ENCODE results near the gene CCDC9B.

CCDC9B gene

DNA sequence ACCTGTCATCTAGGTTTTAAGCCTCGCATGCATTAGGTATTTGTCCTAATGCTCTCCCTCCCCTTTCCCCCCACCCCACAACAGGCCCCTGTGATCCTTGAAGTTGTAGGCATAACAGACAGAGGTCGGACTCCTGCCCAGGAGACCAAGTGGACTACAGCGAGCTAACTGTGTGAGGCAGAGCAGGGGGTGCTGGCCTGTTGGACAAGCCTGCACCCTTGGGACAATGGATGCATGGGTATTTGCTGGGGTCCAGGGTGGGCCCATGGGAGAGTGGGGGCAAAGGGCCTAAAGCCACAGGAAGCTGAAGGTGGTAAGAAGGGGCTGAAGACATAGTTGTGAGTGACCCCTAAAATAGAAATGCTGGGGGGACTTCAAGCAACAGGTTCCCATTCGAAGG, 35.5 kb downstream of the CCDC9B start:
- DNase-seq, result no peak

DNA sequence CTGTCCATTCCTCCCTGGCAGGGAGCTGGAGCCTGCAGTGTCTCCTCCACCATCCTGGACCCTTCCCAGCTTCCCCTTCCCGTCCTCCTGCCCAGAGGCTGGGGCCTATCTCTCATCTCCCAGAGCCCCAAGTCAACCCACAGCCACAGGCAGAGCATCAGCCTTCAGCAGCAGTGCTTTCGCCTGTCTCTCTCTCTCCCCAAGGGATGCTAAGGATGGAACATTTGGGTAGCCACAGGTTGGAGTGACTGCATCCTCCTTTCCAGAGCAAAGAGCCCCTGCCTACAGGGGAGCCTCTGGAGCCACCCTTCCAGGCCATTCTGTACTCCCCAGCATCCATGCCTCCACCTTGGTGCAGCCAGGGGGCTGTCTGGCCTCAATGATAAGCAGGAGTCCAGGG, 37.2 kb downstream of the CCDC9B start:
- DNase-seq, result no peak

DNA sequence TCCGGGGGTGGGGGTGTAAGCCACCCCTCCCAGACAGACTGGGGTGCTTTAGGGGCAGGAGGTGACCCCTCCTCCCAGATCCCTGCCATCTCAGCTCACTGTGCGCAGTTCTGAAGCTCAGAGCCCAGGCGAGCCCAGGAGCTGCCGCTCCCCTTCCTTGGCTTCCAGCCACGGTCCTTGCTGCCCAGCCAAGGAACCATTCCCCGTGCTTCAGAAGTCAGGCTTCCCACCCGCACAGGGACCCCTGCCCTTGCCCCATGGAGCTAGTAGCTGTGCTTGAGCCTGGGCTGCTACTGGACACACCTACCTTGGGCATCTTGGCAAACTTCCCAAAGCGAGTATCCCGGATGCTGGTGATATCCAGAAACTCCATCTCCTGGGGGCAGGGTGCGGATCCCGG, 37.8 kb downstream of the CCDC9B start:
- no peak for DNase-seq

DNA sequence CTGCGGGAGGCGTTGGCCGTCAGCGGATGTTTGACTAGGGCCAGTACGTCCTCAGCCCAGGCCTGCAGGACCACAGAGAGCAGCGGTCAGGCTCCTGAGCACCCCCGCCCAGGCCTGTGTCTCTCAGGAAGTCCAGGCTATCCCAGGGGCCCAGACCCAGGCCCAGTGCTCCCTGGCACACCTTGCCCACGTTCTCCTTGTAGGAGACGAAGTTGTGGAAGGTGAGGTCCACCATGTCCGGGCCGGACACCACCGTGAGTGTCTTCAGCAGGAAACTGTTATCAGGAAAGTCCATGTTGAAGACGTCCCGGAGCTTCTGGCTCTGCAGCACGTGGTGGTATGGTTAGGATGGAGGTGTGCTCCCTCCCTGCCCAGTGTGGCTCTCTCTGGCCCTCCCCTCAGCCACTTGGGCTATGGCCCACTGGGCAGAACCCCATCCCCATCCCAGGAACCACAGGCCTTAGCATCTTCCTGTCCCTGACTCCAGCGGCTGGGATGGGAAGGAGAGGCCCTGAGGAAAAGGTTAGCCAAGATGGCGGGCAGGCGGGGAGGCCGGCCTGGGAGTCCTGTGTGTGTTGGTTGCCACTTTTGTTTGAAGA, 38.4 kb downstream of the CCDC9B start:
- DNase-seq, result no peak

DNA sequence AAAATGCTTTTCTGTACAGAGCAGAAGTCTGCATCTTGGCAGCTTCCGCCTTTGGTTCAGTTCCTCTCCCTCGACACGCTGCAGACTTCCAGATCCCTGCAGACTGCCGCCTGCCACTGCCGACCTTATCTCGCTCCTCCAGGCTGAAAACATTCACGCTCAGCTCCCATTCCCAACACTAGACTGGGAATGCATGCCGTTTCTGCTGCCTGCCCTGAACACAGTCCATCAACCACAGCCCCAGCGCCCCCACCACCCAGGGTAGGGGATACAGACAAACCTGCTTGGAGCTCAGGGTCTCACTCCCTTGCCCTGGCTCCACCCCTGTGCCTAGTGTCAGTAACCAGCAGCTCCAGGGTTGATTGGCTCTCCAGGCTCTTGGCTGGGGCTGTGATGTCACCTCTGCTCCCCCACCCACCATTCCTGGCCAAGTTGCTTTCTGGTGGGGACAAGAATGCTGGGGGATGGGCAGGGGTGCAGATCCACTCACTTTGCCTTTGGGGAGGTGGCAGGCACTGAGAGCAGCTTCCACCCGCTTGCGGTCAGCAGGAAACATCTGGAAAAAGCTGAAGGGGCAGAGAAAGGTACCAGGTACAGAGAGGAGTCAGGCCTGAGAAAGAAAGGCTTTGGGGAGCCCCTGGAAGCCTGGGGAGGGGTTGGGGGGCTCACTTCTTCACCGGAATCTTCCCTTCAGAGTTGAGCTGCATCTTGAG, 39.1 kb downstream of the CCDC9B start:
- no peak for DNase-seq

DNA sequence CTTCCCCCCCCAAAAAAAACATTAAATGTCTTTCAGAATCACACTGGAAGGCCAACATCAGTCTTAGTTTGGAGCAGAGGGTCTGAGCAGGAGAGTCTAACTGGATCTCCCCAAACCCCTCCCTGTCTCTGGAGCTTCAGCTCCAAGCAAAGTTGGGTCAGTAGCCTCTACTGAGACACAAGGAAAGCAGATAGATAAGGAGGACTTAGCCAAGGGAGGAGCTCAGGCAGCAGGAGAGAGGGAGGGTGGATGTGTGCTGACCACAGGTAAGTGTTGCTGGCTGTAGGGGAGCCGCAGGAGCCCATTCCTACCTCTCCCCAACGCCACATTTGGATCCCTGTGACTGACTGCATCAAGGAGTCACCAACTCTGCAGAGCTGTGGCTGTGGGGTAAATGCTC, 40.0 kb downstream of the CCDC9B start:
- DNase-seq, result no peak

DNA sequence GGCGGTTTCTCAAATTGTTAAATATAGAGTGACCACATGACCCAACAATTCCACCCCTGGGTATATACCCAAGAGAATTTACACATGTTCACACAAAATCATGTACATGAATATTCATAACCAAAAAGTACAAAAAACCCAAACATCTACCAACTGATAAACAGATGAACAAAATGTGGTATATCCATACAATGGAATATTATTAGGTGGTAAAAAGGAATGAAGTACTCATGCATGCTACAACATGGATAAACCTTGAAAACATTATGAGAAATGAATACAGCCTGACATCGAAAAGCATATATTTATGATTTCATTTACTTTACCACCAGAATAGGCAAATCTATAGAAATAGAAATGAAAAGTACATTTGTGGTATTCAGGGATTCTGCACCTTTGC, 40.4 kb downstream of the CCDC9B start:
- DNase-seq, result no peak

DNA sequence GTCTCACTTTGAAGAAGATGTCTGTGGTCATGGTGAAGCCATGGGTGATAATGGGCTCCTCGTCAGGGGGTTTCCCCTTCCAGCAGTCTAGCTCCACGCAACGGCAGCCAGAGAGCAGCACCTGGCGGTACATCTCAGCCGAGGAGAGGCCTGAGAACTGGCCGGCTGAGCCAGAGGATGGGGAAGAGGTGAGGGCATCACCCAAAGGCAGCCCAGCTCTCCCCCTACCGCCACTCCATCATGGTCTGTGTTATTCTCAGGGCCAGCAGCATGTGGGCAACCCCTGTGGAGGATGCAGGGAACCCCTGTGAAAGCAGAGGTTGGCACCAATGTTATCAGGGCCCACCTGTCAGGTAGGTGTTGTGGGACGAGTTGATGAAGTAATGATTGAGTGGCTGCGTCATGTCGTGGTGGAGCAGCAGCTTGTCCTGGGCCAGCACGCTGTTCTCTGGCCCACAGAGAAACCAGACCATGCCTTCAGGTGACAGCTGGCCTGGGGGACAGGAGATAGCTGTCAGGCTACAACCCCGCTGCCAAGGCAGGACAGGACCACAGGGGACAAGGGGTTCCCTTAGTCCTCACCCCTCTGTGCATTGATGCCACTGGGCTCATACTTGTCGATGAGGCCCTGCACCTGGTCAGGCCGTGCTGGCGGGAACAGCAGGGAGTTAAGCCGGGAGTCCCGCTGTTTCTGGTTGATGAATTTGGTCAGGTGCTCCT, 42.4 kb downstream of the CCDC9B start:
- no peak for DNase-seq

DNA sequence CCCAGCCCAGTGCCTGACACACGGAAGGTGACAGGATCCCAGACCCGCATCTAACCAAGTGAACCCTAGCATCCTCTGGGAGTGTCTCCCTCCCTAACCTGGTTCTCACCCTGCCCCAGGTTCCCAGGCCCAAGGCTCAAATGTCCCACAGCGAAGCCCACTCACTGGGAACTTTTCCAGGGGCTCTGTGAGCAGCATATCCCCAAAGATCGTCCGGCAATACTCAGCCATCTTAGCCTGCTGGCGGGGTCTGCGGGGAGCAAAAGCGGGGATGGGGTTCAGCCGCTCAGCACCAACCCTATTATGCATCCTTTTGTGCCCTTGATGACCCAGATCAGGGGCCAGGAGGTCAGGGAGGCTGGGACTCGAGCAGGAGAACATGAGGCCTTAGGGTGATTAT, 43.4 kb downstream of the CCDC9B start:
- no peak for DNase-seq

DNA sequence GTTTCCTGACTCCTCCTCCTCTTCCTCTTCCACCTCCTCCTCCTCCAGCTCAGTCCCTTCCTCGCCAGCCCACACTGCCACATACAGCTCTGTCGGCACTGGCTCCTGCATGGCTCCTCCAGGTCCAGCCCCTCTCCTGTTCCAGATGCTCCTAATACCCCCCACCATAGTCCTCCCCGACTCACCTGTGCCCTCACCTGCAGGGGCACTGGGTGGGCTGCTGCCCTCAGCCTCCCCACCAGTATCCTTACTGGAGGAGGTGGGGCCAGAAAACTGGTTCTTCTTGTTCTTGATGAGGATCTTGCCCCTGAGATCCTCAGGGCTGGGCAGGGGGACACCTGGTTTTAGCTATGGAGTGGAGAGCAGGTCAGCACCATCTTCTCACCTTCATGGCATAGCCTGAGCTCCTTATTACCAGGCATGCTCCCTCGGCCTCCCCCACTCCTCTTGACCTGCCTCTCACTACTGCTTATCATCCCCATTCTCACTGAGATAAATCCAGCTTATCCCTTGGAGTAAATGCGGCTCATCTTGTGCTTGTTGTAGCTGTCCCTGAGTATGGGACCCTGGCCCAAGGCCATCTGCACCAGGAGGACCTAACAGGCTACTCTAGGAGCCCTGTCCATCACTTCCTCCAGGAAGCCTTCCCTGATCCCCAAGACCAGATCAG, 44.0 kb downstream of the CCDC9B start:
- DNase-seq, result no peak

DNA sequence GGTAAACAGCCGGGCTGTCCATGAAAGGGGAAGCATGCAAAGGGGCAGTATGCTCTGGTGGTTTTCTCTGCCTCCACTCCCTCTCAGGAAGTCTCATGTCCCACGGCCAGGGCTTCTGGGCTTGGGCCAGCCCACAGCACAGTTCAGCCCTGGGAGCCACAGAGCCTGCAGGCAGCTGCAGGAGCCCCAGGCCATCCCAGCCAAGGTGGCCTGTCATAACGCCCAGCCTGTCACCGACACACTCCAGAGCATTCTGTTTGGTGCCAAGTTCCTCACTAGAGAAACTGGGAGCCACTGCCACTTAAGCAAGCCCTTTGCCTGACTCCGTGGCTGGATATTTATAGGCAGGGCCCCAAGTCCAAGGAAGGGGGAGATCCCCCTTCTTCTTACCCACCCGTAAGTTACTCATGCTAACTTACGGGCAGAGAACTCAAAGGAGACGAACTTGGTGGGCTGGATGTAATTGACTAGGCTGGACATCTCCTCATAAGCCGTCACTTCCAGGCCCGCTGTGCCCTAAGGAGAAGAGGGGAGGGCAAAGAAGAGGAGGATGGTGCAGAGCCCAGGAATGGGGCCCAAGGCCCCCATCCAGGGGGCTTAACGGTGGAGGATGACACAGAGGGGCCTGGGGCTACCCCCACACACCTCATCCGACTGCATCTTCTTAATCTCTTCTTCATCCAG, 44.7 kb downstream of the CCDC9B start:
- no peak for DNase-seq

DNA sequence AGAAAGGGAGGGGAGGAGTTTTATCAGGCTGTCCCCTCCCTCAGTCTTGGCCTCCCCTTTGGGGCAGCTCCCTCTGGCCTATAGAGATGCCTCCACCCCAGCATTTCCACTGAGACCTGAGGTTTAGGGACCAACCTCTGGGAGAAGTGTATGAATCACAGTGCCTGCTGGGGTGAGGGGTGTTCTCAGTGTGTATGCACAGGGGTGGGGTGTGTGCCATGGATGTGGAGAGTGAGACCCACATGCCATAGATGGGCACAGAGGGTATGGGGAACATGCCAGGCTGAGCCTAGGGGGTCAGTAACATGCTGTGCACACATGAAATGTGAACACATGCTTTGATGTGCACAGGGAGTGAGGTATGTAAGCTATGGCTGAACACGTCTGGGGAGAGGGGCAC, 45.4 kb downstream of the CCDC9B start:
- no peak for DNase-seq

DNA sequence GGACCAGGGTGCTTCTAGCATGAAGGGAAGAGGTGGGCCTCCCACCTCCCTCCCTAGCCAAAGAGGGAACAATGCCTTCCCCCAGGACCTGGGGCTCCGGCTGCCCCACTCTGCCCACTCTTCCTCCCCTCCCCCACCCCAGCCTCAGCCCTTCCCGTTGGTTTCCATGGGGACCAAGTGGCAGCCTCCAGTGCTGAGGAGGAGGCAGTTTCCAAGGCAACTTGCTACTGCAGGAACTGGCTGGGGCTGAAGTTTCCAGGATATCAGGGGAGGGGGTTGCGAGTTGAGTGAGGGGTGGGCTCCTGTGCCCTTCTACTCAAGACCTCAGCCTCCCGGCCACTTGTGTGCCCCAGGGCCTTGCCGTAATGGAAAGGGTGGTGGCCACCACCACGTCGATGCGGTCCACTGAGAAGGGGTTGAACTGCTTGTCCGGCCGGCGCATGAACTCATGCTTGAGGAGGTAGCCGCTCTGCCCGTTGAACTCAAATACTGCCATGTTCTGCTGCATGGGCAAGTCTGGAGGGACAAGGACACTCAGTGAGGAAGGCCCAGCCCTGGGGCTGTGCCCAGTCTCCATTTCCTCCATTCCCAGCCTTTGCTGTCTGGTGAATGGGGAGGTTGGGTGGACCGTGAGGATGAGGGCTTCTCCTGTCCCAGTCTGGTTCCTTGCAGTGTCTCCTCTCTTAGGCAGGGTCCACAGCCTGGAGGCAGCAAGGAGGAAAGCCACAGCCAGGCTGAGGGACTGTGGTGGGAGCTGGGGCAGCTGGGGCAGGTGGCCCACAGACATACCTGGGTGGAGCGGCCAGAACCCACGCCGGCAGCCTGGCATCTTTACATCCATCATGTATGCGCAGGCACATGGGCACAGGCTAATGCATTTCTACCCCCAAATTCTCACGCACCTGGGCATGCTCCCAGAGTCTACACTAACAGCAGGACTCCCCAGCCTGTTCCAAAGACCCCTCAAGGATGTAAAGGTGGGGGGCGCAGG, 46.5 kb downstream of the CCDC9B start:
- no peak for DNase-seq

DNA sequence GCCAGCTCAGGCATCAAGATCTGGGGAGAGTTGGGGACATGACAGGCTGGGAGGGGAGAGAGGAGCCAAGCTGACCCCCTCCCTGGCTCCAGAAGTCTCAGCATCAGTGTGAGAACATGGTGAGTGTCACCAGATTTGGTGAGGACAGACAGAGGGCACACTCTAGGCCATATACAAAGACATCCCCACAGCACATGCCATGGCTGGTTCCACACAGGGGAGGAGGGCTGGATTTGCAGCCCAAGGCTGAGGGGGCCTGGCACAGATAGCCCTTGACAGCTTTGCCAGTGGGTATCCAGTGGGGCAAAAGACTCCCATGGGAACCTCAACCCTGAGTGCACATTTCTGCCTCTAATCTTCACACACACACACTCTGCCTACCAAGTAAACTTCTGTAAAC, 47.7 kb downstream of the CCDC9B start:
- no peak for DNase-seq

DNA sequence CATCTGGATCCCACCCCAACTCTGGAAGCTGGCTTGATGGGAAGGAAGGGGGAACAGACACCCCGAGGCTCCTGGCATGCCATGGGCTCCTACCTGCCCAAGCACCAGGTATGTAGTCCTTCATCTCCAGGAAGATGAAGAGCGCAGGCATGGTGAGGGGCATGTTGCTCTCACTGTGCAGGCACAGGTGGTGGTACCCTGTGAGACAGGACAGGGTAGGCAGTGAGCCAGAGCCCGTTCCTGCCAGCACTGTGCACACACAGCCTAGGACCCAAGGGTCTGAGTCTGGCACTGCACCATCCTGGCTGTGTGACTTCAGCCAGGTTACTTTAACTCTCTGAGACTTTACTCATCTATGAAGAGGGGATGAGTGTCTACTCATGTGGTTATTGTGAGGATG, 48.5 kb downstream of the CCDC9B start:
- no peak for DNase-seq

DNA sequence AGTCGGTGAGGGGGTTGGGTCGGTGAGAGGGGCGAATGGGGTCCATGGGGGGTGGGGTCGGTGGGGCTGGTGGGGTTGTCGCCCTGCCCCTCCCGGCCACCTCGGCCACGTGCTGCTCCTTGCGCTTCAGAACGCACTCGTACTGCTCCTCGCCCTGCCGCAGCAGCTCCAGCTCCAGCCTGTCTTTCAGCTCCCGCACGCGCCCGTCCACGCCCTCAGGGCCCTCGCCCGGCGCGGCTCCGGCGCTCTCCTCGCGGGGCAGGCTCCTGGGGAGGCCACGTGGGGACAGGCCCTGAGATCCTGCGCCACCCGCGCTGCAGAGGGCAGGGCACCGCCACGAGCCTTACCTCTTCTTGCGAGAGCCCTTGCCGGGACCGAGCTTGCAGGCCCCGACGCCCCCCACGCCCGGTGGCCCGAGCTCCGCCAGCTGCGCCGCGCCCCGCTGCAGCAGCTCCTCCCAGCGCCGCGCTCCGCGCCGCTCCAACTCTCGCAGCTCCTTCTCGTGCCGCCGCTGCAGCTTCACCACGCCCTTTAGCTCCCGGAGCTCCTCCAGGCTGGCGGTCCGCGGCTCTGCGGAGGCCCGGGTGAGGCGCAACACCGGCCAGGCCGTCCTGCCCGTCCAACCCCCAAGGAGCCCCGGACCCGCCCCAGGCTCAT, 49.7 kb downstream of the CCDC9B start:
- DNase-seq, result no peak

DNA sequence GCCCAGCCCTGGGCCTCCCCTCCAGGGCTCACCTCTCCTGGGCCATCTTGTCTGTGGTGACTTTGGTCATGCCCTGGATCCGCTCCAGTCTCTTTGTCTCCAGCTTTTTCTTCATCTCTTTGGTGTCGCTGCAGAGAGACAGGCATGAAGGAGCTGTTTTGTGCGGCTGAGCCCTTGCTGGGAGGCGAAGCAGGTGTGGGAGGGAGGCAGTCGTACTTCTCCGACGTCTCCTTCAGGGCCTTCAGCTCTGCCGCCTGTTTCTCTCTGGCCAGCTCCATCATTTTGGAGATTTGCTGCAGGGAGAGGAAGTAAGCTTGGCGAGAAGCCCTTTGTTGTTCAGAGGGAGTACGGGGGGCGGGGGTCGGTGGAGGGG, 50.2 kb downstream of the CCDC9B start:
- no peak for DNase-seq

DNA sequence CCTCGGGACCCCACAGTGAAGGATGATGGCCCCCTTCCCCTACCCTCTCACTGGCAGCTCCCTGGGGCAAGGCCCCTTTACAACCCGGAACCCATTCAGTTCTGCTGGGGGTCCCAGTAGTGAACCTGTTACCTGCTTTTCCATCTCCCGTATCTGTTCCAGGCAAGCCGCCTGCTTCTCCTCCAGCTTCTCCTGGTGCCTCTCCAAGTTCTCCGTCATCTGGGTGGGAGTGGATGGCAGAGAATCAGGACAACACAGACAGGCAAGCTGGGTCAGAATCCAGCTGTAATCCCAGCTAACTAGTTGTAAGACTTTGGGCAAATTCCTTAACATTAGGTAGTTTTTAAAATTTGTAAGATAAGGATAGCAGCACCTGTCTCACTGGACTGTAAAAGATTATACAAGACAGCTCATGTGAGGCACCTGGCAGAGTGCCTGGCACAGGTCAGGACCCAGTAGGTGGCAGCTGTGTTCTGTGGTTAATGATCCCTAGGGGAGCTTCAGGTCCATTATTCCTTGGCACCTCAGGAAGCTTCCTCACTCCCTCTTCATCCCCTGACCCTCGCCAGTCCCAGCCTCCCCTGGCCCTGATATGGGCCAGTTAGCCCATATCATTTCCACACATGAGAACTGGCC, 51.5 kb downstream of the CCDC9B start:
- no peak for DNase-seq

DNA sequence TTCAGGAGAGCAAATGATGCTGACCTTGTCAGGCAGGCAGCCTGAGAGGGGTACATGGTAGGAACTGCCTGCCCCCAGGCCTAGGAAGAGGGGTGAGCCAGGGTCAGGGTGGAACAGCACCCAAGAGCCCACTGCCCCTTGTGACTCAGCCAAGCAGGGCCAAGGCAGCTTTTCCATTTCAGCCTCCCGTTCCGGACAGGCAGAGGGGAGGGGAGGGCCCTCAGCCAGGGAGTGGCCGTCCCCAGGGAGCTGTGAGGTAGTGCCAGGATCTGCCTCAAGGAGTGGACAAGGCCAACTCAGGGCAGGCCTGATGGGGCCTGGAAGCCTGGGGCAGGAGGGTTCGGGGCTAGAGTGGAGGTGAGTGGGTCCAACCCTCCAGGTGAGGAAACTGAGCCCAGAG, 52.8 kb downstream of the CCDC9B start:
- no peak for DNase-seq

DNA sequence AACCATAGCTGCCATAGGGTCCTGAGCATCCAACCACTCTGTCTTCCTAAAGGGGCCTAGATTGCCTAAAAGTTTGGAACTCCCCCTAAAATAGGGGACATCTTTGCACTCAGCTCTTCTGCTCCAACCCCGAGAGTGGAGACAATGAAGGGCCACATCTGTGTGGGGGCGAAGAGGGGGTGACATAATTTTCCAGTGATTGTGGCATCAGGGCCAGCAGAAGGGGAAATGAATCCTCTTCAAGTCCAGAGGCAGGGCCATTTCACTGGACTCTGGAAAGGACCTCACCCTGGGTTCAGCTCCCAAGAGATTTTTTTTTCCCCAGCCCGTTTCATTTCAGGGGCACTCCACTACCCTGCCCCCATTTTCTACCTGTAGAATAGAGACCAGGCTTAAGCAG, 53.2 kb downstream of the CCDC9B start:
- no peak for DNase-seq

DNA sequence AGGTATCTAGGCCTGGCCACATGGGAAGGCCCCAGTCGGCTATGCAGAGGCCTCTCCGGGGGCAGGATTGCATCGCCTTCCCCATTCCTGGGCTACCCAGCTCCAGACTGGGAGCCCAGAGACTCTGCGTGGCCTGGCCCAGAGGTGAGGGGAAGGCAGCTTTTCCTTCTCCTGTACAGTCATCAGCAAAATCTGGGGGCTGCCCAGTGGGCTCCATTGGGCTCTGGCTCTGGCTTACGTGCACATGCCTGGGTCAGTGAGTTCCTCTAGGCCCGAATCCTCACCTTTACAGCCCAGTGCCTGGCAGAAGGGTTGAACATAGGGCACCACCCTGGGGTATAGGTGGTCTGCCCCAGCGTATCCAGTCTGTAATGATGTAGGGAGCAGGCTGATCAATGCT, 53.9 kb downstream of the CCDC9B start:
- no peak for DNase-seq
